Inferior parietal cortex (tissue), 1 donor: ENCODE measurements around the gene RNASE7.
"Not testable (repeated sequence)": the region's sequence is repeated elsewhere in the genome, so short reads cannot be mapped to it uniquely, and the experiment has no call there.

Source experiments
- DNase-seq: peaks from one replicate; pipeline ENCODE4 v3.0.0-alpha.2; 2016; ENCODE audit errors: extremely low spot score

Gene RNASE7

GRCh38 chr14:21023817-21024584 is 18.2 kb upstream of the RNASE7 start:
- no peak for DNase-seq

GRCh38 chr14:21024585-21025370 is 17.4 kb upstream of the RNASE7 start, which contains the start of gene NDRG2:
NDRG2 (minus strand) TSS chr14:21025061; CDS start chr14:21023315, 1,746 bp downstream.
- no peak for DNase-seq

- peak; percentile 58 for DNase-seq
Observed at GRCh38 chr14:21025371-21026273, 16.5 kb upstream of the RNASE7 start.

GRCh38 chr14:21026274-21026987 is 15.7 kb upstream of the RNASE7 start:
- DNase-seq = peak; percentile 84

- no peak for DNase-seq
Observed at GRCh38 chr14:21026988-21027315, 15.2 kb upstream of the RNASE7 start.

GRCh38 chr14:21029917-21030316 is 12.2 kb upstream of the RNASE7 start, which contains the start of gene TPPP2:
TPPP2 (plus strand) TSS chr14:21030217; CDS start chr14:21030582, 365 bp downstream.
- no peak for DNase-seq

- no peak for DNase-seq
Observed at GRCh38 chr14:21030531-21030930, 11.6 kb upstream of the RNASE7 start.

- no peak for DNase-seq
Observed at GRCh38 chr14:21032326-21033132, 9.6 kb upstream of the RNASE7 start.

GRCh38 chr14:21033133-21033698 is 8.9 kb upstream of the RNASE7 start:
- DNase-seq = no peak

- no peak for DNase-seq
Observed at GRCh38 chr14:21034707-21035106, 7.5 kb upstream of the RNASE7 start, which contains the start of gene RNASE13. RNASE13 (minus strand) TSS chr14:21034807; CDS start chr14:21034288, 519 bp downstream.

GRCh38 chr14:21036751-21037150 is 5.4 kb upstream of the RNASE7 start:
- no peak for DNase-seq

- no peak for DNase-seq
Observed at GRCh38 chr14:21037156-21037555, 5.0 kb upstream of the RNASE7 start.

- peak; percentile 74 for DNase-seq
Observed at GRCh38 chr14:21038441-21039422, 3.4 kb upstream of the RNASE7 start.

- DNase-seq = peak; percentile 85
Observed at GRCh38 chr14:21039585-21040369, 2.4 kb upstream of the RNASE7 start.

- no peak for DNase-seq
Observed at GRCh38 chr14:21040370-21040925, 1.7 kb upstream of the RNASE7 start.

GRCh38 chr14:21040941-21041340 is 1.2 kb upstream of the RNASE7 start:
- DNase-seq = not testable (repeated sequence)

GRCh38 chr14:21042918-21043317 is 756 bp downstream of the RNASE7 start:
- peak; percentile 45 for DNase-seq
